ENCODE data around the gene PNPLA2. TPM values are rescaled to one million over a fixed set of nuclear protein-coding genes. Genes with fewer than 3 reads are reported as not detected.

The PNPLA2 gene
- total RNA-seq, 4 donors from 2014 or later = 204 to 1,337 (median 369) TPM

DNA sequence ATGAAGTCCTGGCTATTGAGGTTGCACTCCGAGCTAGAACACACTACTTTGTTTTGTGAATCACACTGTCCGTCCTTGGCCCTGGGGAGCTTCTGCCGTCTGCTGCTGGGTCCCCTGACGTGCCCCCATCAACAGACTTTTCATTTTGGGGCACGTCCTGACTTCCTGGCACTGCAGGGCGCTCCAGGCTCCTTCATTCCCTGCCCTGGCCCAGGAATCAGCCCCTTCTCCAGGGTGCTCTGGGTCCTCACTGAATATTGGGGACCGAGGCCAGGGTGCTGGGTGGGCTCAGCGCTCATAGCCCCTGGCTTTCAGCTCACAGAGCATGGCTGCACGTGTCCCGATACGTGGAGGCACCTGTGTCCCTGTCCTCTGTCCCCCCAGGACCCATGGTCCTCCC, 46.2 kb downstream of the PNPLA2 start:
- TF ChIP-seq, protein P1, sequence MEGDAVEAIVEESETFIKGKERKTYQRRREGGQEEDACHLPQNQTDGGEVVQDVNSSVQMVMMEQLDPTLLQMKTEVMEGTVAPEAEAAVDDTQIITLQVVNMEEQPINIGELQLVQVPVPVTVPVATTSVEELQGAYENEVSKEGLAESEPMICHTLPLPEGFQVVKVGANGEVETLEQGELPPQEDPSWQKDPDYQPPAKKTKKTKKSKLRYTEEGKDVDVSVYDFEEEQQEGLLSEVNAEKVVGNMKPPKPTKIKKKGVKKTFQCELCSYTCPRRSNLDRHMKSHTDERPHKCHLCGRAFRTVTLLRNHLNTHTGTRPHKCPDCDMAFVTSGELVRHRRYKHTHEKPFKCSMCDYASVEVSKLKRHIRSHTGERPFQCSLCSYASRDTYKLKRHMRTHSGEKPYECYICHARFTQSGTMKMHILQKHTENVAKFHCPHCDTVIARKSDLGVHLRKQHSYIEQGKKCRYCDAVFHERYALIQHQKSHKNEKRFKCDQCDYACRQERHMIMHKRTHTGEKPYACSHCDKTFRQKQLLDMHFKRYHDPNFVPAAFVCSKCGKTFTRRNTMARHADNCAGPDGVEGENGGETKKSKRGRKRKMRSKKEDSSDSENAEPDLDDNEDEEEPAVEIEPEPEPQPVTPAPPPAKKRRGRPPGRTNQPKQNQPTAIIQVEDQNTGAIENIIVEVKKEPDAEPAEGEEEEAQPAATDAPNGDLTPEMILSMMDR (IDR thresholded peaks at IDR 0.05; ENCODE audit: low read depth) = no peak

DNA sequence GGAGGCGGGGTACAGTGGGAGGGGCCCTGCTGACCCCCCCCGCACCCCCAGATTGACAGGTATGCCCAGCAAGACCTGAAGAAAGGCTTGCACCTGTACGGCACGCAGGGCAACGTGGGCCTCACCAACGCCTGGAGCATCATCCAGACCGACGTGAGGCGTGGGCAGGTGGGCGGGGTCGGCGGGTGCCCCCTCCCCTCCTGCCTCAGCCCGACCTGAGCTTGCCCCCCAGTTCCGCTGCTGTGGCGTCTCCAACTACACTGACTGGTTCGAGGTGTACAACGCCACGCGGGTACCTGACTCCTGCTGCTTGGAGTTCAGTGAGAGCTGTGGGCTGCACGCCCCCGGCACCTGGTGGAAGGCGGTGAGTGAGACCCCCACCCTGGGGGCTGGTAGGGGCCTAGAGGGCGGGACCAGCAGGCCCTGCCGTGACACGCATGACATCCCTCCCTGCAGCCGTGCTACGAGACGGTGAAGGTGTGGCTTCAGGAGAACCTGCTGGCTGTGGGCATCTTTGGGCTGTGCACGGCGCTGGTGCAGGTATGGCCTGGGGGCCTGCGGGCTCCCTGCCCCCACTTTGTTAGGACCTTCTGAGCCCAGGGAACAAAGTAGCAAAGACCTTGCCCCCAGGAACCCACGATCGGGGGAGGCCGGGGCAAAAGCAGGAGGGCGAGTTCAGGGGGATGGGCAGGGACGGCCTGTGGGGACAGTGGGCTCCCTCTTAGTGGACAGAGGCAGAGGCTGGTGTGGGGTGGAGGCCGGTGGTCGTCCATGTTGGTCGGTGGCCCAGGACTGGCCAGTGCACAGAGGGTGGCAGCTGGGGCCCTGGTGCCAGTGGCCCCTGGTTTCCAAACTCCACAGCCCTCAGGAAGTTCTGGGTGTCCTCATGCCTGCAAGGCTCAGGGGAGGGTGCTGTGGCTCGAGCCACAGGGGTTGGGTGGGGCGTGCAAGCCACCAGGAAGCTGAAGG, 47.0 kb downstream of the PNPLA2 start:
- TF ChIP-seq, protein P1 (IDR thresholded peaks at IDR 0.05; ENCODE audit: low read depth) = no peak

DNA sequence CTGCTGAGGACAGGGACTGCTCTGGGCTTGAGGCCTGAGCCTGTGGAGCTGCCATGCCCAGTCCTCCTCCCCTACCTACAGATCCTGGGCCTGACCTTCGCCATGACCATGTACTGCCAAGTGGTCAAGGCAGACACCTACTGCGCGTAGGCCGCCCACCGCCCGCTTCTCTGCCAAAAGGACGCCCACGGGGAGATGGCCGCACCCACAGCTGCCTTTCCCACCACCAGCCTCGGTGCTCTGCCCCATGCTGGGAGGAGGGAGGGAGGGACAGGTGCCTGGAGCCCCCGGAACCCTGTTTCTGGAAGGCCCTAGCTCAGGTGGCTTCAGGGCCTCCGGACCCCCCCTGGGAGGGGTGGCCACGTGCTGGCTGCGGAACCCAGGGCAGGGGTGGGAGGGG, 47.8 kb downstream of the PNPLA2 start:
- TF ChIP-seq, protein P1 (IDR thresholded peaks at IDR 0.05; ENCODE audit: low read depth) = no peak

DNA sequence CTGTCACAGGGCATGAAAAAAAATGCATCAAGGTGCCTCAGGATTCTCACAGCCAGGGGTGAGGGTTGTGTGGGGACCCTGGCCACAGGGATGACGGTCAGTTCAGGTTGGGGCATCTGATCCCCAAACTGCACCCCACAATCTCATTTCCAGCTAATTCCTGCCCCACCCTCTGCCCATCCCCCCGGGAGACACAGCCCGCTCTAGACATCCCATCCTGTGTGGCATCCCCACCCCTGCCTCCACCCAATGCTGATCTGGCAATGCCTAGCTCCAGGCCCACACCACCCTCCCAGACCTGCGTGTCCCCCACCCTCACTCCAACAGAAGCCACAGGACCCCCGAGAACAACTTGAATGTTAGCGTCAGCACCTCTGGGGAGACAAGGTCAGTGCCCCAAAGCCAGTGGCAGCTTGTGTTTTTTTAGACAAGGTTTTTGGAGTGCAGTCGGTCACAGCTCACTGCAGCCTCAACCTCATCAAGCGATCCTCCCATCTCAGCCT, 49.2 kb downstream of the PNPLA2 start:
- TF ChIP-seq, protein P1 (IDR thresholded peaks at IDR 0.05; ENCODE audit: low read depth) = no peak

DNA sequence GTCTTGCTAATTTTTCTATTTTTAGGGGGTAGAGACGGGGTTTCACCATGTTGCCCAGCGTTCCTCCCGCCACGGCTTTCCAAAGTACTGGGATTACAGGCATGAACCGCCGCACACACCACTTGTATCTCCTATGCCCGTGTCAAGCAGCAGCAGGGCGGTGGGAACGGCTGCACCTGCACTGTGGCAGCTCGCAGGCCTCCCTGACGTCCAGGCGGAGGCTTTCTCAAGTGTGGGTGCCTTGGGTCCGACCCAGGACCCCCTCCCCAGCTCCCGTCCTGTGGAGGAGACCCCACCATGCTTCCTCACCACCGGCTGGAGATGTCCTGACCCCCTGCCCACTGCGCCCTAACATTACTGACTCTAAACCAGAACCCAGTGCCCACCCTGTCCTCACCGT, 49.7 kb downstream of the PNPLA2 start:
- TF ChIP-seq, protein P1 (IDR thresholded peaks at IDR 0.05; ENCODE audit: low read depth) = no peak

DNA sequence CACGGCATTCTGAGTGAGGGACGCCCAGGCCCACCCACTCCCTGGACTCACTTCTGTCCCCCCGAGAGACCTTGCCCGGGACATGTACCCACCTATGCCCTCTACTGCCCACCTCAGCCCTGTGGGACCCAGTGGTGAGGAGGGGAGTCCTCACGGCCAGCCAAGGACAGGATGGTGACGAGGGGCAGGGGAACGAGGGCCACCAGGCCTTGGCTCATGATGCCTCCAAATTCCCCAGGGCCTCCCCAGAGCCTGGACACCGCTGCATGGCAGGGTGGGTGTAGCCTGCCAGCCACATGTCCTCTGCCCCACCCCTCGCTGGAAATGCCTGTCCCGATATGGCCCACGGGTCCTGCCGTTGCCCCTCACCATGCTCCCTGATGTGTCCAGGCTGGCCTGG, 50.1 kb downstream of the PNPLA2 start:
- TF ChIP-seq, protein P1 (IDR thresholded peaks at IDR 0.05; ENCODE audit: low read depth) = no peak

DNA sequence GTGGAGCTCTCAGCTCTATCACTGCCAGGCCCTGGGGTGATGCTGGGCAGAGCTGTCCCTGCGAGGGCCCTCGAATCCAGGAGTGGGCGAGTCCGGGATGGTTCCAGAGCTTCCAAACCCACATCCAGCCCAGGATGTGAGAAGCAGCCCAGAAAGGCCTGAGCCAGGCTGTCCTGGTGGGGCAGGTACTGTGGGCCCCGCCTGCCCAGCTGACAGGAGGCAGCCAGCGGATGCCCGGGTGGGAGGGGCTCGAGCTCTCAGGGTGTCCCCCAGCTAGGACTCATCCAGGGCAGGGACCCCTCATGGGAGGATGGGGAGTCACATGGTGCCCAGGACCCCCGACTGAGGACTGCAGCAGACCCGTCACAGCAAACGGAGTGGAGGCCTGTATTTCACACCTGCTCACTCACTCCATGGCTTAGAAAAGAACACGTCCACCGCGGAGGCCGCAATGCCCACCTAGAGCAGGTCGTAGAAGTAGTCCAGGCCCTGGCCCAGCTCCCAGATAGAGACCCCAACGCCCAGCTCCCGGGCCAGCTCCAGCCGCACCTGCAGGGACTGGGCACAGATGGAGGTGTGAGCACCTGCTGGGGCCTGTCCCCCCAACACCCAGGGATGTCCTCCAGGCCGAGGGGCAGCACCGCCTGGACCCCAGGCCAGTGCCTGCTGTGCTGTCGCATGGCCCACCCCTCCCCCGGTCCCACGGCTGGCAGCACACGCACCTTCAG, 50.8 kb downstream of the PNPLA2 start:
- TF ChIP-seq, protein P1 (IDR thresholded peaks at IDR 0.05; ENCODE audit: low read depth) = no peak

Measured in subcutaneous adipose tissue (tissue), 4 donors.